Naive thymus-derived CD4-positive, alpha-beta T cell (primary cell): ENCODE data around the gene AKT3. TPM values are rescaled to one million over a fixed set of nuclear protein-coding genes. Genes with fewer than 3 reads are reported as not detected.

Experiments used
- ATAC-seq: fragments of 150-1000 bp; cut with Tn5 transposase; 2 replicates; pipeline ENCODE4 v1.10.0; 2021; ENCODE audit warnings: mild to moderate bottlenecking, moderate library complexity
- CTCF ChIA-PET: fragments of 350-600 bp; sonication (Branson Sonifier 250); formaldehyde crosslinking; loops from one replicate; lab custom pipeline; 2021; ENCODE audit warnings: antibody characterized with exemption; lab: Charles Lee
- POLR2A ChIA-PET: fragments of 350-600 bp; sonication (Branson Sonifier 250); formaldehyde crosslinking; loops from one replicate; lab custom pipeline; 2021; ENCODE audit warnings: antibody characterized with exemption, inconsistent platforms; lab: Charles Lee
- DNase-seq, 9 donors: peaks; one replicate each; pipeline versions ENCODE4 v3.0.0 to v3.0.0-alpha.2; 2020 to 2022; ENCODE audit warnings: mixed read lengths in 1 of 9
- H3K27ac ChIP-seq: one replicate; pipeline ENCODE4 v1.7.0; 2013; ENCODE audit warnings: mild to moderate bottlenecking, low read depth, low read length, moderate library complexity
- H3K27me3 ChIP-seq, 2 donors: one replicate each; pipeline ENCODE4 v1.7.0; 2013; ENCODE audit warnings: low read length in 2 of 2, mild to moderate bottlenecking in 2 of 2, moderate library complexity in 2 of 2; ENCODE audit not compliant: control insufficient read depth in 2 of 2, insufficient read depth in 2 of 2
- H3K36me3 ChIP-seq, 3 experiments: 1 replicate in 2 of 3; 2 replicates in 1 of 3; pipeline ENCODE4 v1.7.0; 2013; ENCODE audit warnings: low read length in 3 of 3, mild to moderate bottlenecking in 3 of 3, moderate library complexity in 1 of 3; ENCODE audit not compliant: insufficient read depth in 3 of 3, control insufficient read depth in 2 of 3
- H3K4me1 ChIP-seq, 2 donors: one replicate each; pipeline ENCODE4 v1.7.0; 2013; ENCODE audit warnings: low read length in 2 of 2, mild to moderate bottlenecking in 2 of 2, moderate library complexity in 1 of 2; ENCODE audit not compliant: control insufficient read depth in 2 of 2, insufficient read depth in 2 of 2
- H3K4me3 ChIP-seq: 2 replicates; pipeline ENCODE4 v1.7.0; 2013; ENCODE audit warnings: mild to moderate bottlenecking, low read length
- H3K9me3 ChIP-seq, 3 experiments: 1 replicate in 2 of 3; 2 replicates in 1 of 3; pipeline ENCODE4 v1.7.0; 2013; ENCODE audit warnings: low read length in 3 of 3; ENCODE audit not compliant: control insufficient read depth in 2 of 3
- H3K27ac Mint-ChIP-seq, 9 donors: one replicate each; pipeline ENCODE4 v1.8.0; 2020 to 2022; ENCODE audit warnings: mixed read lengths in 9 of 9, mild to moderate bottlenecking in 8 of 9, moderate library complexity in 5 of 9, inconsistent platforms in 2 of 9
- H3K27me3 Mint-ChIP-seq, 5 donors: one replicate each; pipeline ENCODE4 v1.8.0; 2021 to 2022; ENCODE audit warnings: mixed read lengths in 5 of 5, mild to moderate bottlenecking in 1 of 5
- H3K36me3 Mint-ChIP-seq, 5 donors: one replicate each; pipeline ENCODE4 v1.8.0; 2020 to 2022; ENCODE audit warnings: mixed read lengths in 5 of 5, mild to moderate bottlenecking in 3 of 5, inconsistent platforms in 1 of 5
- H3K4me1 Mint-ChIP-seq, 7 donors: one replicate each; pipeline ENCODE4 v1.8.0; 2020 to 2022; ENCODE audit warnings: mixed read lengths in 7 of 7, mild to moderate bottlenecking in 3 of 7, inconsistent platforms in 1 of 7
- H3K4me3 Mint-ChIP-seq, 10 donors: one replicate each; pipeline ENCODE4 v1.8.0; 2020 to 2022; ENCODE audit warnings: mild to moderate bottlenecking in 10 of 10, mixed read lengths in 10 of 10, moderate library complexity in 6 of 10, inconsistent platforms in 2 of 10
- H3K9me3 Mint-ChIP-seq, 11 donors: one replicate each; pipeline ENCODE4 v1.8.0; 2020 to 2022; ENCODE audit warnings: mixed read lengths in 11 of 11, mild to moderate bottlenecking in 4 of 11, inconsistent platforms in 1 of 11, moderate library complexity in 1 of 11
- intact Hi-C, 2 donors: fragments of 100-400 bp; cut with micrococcal nuclease; formaldehyde crosslinking; loops; one replicate each; pipeline ENCODE4 v1.15.1; 2023
- polyA plus RNA-seq, 2 donors: library from polyadenylated mRNA; unstranded; fragments of 300-500 nt; fragmentation: Illumina TruSeq; gene quantifications; one replicate each; pipeline ENCODE4 v1.2.3, GENCODE V29; 2021
- total RNA-seq, 6 experiments: library from RNA in 5 of 6; stranded (reverse) in 5 of 6; gene quantifications; 1 replicate in 5 of 6; 2 replicates in 1 of 6; pipeline ENCODE4 v1.2.3 and lab custom pipeline; 2021 to 2026

Gene AKT3
- total and polyA plus RNA-seq, 7 experiments from 2014 or later: 1.6 to 123 (median 69.4) TPM

DNA sequence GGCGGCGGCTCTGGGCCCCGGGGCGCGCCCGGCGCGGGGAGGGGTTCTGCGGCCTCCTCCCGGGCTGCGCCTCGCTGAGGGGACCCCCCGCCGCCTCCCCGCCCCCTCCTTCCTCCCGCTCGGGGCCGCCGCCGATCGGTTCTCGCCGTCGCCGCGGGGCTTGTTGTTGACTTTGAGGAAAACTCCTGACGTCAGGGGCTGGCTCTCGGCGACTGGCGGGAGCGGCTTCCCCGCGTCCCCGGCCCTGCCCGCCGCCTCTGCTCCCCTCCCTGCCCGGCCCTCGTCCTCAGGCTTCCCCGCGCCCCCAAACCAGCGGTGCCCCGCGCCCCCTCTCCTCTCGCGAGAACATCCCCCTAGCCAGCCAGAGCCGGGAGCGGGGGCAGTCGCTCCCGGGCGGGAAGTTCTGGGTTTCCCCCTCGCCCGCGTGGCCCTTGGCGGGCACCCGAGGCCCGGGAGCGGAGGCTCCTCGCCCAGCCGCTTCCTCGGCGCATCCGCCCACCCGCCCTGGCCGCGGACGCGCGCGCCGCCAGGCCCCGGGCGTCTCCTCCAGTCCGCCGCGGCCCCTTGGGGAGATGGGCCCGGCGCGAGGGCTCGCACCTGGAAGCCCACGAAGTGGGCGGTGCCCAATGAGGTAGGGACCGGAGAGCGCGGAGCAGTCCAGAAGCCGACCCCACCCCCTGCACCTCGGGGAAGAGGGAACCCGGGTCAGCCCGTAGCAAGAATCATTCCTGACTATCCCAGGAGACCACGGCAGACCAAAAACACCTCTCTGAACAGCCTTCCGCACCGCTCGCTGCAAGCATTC is 611 bp upstream of the AKT3 start:
- ChIA-PET CTCF (no interaction called here), POLR2A (interaction anchor here (1.3 to 2.7 kb wide), 2 partner anchors 11 to 983 kb away, joined by 3 to 12 read pairs; no protein-coding TSS in a partner anchor)
- H3K36me3 Mint-ChIP-seq: peaks cover 0 to 1% (median 0%) of the 10 kb centered on the region in 5 donors
- H3K4me3 ChIP-seq: peak overlapping the region; percentile 75
- no peaks in the 10 kb centered on the region for H3K36me3 ChIP-seq
- peak; percentile 79 to 88 (median 84) for DNase-seq
- H3K27ac ChIP-seq: peak overlapping the region; percentile 97
- ATAC-seq: peak; percentile 64
- peaks cover 4 to 5% of the 10 kb centered on the region in 2 donors for H3K4me1 ChIP-seq
- peaks cover 0 to 1% (median 0%) of the 10 kb centered on the region in 11 donors for H3K9me3 Mint-ChIP-seq
- no peaks in the 10 kb centered on the region for H3K9me3 ChIP-seq
- H3K4me1 Mint-ChIP-seq: peaks cover 8 to 47% (median 30%) of the 10 kb centered on the region in 7 donors
- intact Hi-C loops: loop anchor here (1.0 to 5.0 kb wide), 14 partner anchors 12 to 1007 kb away; partner anchors contain the start of gene CEP170 (in 1 of the 2)
- peaks cover 0 to 59% (median 0%) of the 10 kb centered on the region in 5 donors for H3K27me3 Mint-ChIP-seq
- peak overlapping the region; percentile 90 to 97 (median 93) for H3K4me3 Mint-ChIP-seq
- peak overlapping the region; percentile 88 to 99 (median 93) for H3K27ac Mint-ChIP-seq
- no peaks in the 10 kb centered on the region for H3K27me3 ChIP-seq

DNA sequence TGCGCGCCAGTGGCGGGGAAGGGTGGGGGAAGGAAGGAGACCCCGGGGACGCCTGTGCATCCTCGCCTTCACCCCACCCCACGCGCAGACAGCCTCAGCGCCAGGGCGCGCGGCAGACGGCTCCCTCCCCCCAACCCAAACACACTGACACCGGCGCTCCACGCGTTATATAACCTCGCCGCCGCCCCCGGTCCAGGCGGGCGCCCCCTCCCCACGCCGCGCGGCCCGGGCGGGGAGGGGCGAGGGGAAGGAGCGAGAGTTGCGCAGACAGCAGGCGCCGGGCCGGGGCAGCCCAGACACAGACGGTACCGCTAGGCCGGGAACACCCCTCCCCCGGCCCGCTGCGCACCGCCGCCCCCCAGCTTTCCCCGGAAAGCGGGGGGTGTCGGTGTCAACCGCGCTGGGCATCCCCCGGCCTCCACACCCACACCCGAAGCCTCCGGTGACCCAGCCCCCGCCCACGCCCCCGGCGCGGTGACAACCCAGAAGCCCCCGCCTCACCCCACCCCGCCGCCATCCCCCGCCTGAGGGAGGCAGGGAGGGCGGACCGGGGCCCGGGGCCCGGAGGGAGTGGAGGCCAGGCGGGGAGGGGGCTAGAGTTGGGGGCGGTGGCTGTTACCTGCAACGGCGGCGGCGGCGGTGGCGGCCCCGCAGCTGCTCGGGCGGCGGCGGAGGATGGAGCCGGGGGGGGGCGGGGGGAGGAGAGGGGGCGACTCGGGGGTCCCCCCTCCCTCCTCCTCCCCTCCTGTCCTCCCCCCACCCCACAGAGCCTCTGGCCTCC is 432 bp downstream of the AKT3 start:
- Histone ChIP-seq H3K27ac (peak overlapping the region; percentile 97), H3K27me3 (no peaks in the 10 kb centered on the region), H3K36me3 (no peaks in the 10 kb centered on the region), H3K4me3 (peak overlapping the region; percentile 68), H3K9me3 (no peaks in the 10 kb centered on the region), H3K4me1 (peaks cover 4 to 5% of the 10 kb centered on the region in 2 donors)
- peak; percentile 56 for ATAC-seq
- CTCF ChIA-PET: no interaction called here
- peak; percentile 58 to 81 (median 76) for DNase-seq
- H3K27ac Mint-ChIP-seq: peak overlapping the region; percentile 94 to 99 (median 97)
- POLR2A ChIA-PET: interaction anchor here (0.6 to 2.8 kb wide), 4 partner anchors 10 to 985 kb away, joined by 3 to 20 read pairs (median 8); no protein-coding TSS in a partner anchor
- peaks cover 0 to 55% (median 0%) of the 10 kb centered on the region in 5 donors for H3K27me3 Mint-ChIP-seq
- peaks cover 8 to 58% (median 31%) of the 10 kb centered on the region in 7 donors for H3K4me1 Mint-ChIP-seq
- intact Hi-C loops: loop anchor here (1.0 to 10.0 kb wide), 18 partner anchors 11 to 1008 kb away; partner anchors contain the start of genes CEP170 (in 2 of the 2) and DESI2 (in 2 of the 2)
- peaks cover 0 to 1% (median 0%) of the 10 kb centered on the region in 11 donors for H3K9me3 Mint-ChIP-seq
- peak overlapping the region; percentile 92 to 98 (median 94) for H3K4me3 Mint-ChIP-seq
- H3K36me3 Mint-ChIP-seq: peaks cover 0 to 4% (median 0%) of the 10 kb centered on the region in 5 donors

GRCh38 chr1:243848858-243849420 is 1.1 kb downstream of the AKT3 start:
- Mint-ChIP-seq H3K4me3 (peak overlapping the region; percentile 92 to 98 (median 94)), H3K9me3 (peaks cover 0 to 1% (median 0%) of the 10 kb centered on the region in 11 donors), H3K27ac (peak overlapping the region; percentile 94 to 99 (median 97)), H3K27me3 (peaks cover 0 to 51% (median 0%) of the 10 kb centered on the region in 5 donors), H3K4me1 (peaks cover 8 to 64% (median 31%) of the 10 kb centered on the region in 7 donors), H3K36me3 (peaks cover 0 to 4% (median 0%) of the 10 kb centered on the region in 5 donors)
- Histone ChIP-seq H3K27ac (peak overlapping the region; percentile 97), H3K9me3 (no peaks in the 10 kb centered on the region), H3K4me3 (peak overlapping the region; percentile 68), H3K36me3 (no peaks in the 10 kb centered on the region), H3K4me1 (peaks cover 4 to 5% of the 10 kb centered on the region in 2 donors), H3K27me3 (no peaks in the 10 kb centered on the region)
- peak; percentile 4 for ATAC-seq
- ChIA-PET POLR2A (interaction anchor here (0.6 to 2.8 kb wide), 6 partner anchors 10 to 985 kb away, joined by 3 to 20 read pairs (median 6); no protein-coding TSS in a partner anchor), CTCF (no interaction called here)
- DNase-seq: peak in 3 of 9 donors; percentile 11 to 64 (median 27)
- intact Hi-C loops: loop anchor here (1.0 to 10.0 kb wide), 8 partner anchors 11 to 806 kb away; partner anchors contain the start of genes DESI2 (in 2 of the 2) and CEP170 (in 1 of the 2)

GRCh38 chr1:243848165-243848857 is 1.7 kb downstream of the AKT3 start:
- intact Hi-C loops: loop anchor here (2.0 to 10.0 kb wide), 6 partner anchors 251 to 806 kb away; partner anchors contain the start of gene DESI2 (in 2 of the 2)
- Histone ChIP-seq H3K9me3 (no peaks in the 10 kb centered on the region), H3K36me3 (no peaks in the 10 kb centered on the region), H3K27ac (peak overlapping the region; percentile 97), H3K4me1 (peaks cover 4 to 5% of the 10 kb centered on the region in 2 donors), H3K4me3 (peak overlapping the region; percentile 68), H3K27me3 (no peaks in the 10 kb centered on the region)
- H3K36me3 Mint-ChIP-seq: peaks cover 0 to 6% (median 2%) of the 10 kb centered on the region in 5 donors
- H3K27ac Mint-ChIP-seq: peak overlapping the region in 8 of 9 donors; percentile 94 to 99 (median 97)
- peaks cover 0 to 3% (median 0%) of the 10 kb centered on the region in 11 donors for H3K9me3 Mint-ChIP-seq
- DNase-seq (peak in 1 of 9 donors; percentile 8), ATAC-seq (no peak)
- H3K4me3 Mint-ChIP-seq: peak overlapping the region; percentile 92 to 98 (median 94)
- CTCF ChIA-PET: no interaction called here
- POLR2A ChIA-PET: interaction anchor here (0.6 to 2.8 kb wide), 4 partner anchors 9 to 227 kb away, joined by 3 to 20 read pairs (median 11); no protein-coding TSS in a partner anchor
- H3K27me3 Mint-ChIP-seq: peaks cover 0 to 48% (median 0%) of the 10 kb centered on the region in 5 donors
- peaks cover 9 to 67% (median 34%) of the 10 kb centered on the region in 7 donors for H3K4me1 Mint-ChIP-seq

DNA sequence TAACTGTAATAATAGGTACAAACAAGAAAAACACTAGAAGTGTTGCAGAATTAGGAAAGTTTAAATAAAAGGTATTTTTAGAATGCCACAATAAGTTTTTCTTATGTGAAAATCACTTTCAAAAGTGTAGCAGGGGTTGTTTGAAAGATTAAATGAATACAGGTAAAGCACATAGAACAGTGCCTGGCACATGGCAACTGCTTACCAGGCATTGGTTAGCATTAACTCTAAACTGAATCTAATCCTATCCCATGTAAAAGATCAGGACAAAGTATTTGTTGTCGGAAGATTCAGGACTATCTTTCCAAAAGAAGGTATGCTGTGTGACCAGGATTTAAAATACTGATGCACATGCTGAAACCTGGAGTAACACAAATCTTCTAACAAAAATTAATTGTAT is 3.3 kb downstream of the AKT3 start:
- no peak overlapping the region for H3K27ac ChIP-seq
- H3K9me3 Mint-ChIP-seq: peaks cover 0 to 5% (median 0%) of the 10 kb centered on the region in 11 donors
- H3K9me3 ChIP-seq: no peaks in the 10 kb centered on the region
- H3K27me3 ChIP-seq: no peaks in the 10 kb centered on the region
- peaks cover 6 to 9% of the 10 kb centered on the region in 2 donors for H3K4me1 ChIP-seq
- H3K36me3 ChIP-seq: no peaks in the 10 kb centered on the region
- H3K4me3 ChIP-seq: no peak overlapping the region
- ATAC-seq: no peak
- peaks cover 20 to 73% (median 46%) of the 10 kb centered on the region in 7 donors for H3K4me1 Mint-ChIP-seq
- H3K36me3 Mint-ChIP-seq: peaks cover 0 to 16% (median 4%) of the 10 kb centered on the region in 5 donors
- no peak overlapping the region for H3K4me3 Mint-ChIP-seq
- POLR2A ChIA-PET: interaction anchor here (1.1 to 2.8 kb wide), 3 partner anchors 10 to 228 kb away, joined by 3 to 20 read pairs (median 10); no protein-coding TSS in a partner anchor
- CTCF ChIA-PET: no interaction called here
- H3K27ac Mint-ChIP-seq: peak overlapping the region in 8 of 9 donors; percentile 3 to 88 (median 64)
- DNase-seq: no peak
- peaks cover 0 to 33% (median 0%) of the 10 kb centered on the region in 5 donors for H3K27me3 Mint-ChIP-seq
- intact Hi-C loops: loop anchor here (5.0 to 10.0 kb wide), 4 partner anchors 249 to 808 kb away; partner anchors contain the start of gene DESI2 (in 1 of the 2)
